RKO (cell line): ENCODE results near the gene CCDC187.

Source experiments
- DNase-seq: peaks from one replicate; pipeline ENCODE4 v3.0.0-alpha.2; 2016; ENCODE audit warnings: low spot score

The CCDC187 gene

GRCh38 chr9:136297016-136297691 lies 6.7 kb downstream of the CCDC187 start:
- no peak for DNase-seq

GRCh38 chr9:136296434-136297015 lies 7.4 kb downstream of the CCDC187 start:
- DNase-seq: no peak

- no peak for DNase-seq
These were observed 8.1 kb downstream of the CCDC187 start for GRCh38 chr9:136295542-136296433.

- DNase-seq: no peak
These were observed 8.8 kb downstream of the CCDC187 start for GRCh38 chr9:136295055-136295454.

GRCh38 chr9:136294437-136294836 lies 9.5 kb downstream of the CCDC187 start:
- DNase-seq: no peak

- DNase-seq: no peak
These were observed 10.3 kb downstream of the CCDC187 start for GRCh38 chr9:136293476-136294077.

- no peak for DNase-seq
These were observed 11.1 kb downstream of the CCDC187 start for GRCh38 chr9:136292591-136293448.

GRCh38 chr9:136292026-136292538 lies 11.8 kb downstream of the CCDC187 start:
- no peak for DNase-seq

- no peak for DNase-seq
These were observed 12.4 kb downstream of the CCDC187 start for GRCh38 chr9:136291306-136292025.

GRCh38 chr9:136290508-136291000 lies 13.3 kb downstream of the CCDC187 start:
- DNase-seq: no peak

GRCh38 chr9:136289651-136290507 lies 14.0 kb downstream of the CCDC187 start:
- DNase-seq: peak; percentile 35

- no peak for DNase-seq
These were observed 15.7 kb downstream of the CCDC187 start for GRCh38 chr9:136287960-136288753.

- DNase-seq: no peak
These were observed 16.9 kb downstream of the CCDC187 start for GRCh38 chr9:136286987-136287379.

- DNase-seq: no peak
These were observed 17.4 kb downstream of the CCDC187 start for GRCh38 chr9:136286359-136286986.

GRCh38 chr9:136285501-136286358 lies 18.2 kb downstream of the CCDC187 start:
- no peak for DNase-seq

- DNase-seq: no peak
These were observed 18.9 kb downstream of the CCDC187 start for GRCh38 chr9:136284951-136285350.

- no peak for DNase-seq
These were observed 19.6 kb downstream of the CCDC187 start for GRCh38 chr9:136284311-136284710.
